ENCODE data around the gene ARL16. TPM values are rescaled to one million over a fixed set of nuclear protein-coding genes. Genes with fewer than 3 reads are reported as not detected.

Gene ARL16
- polyA plus RNA-seq, 1 experiment, result 44.7 TPM

- Histone ChIP-seq H3K27me3 (ENCODE audit: control insufficient read depth, insufficient read depth, low read length) (no peaks in the 10 kb centered on the region), H3K27ac (ENCODE audit: low read depth, low read length) (no peak overlapping the region), H3K4me3 (ENCODE audit: low read depth, low read length) (no peak overlapping the region), H3K9me3 (ENCODE audit: control insufficient read depth, insufficient read depth, low read length) (no peaks in the 10 kb centered on the region; the same call in 1 of the 2 replicates)
- no peak for TF ChIP-seq CTCF (IDR thresholded peaks at IDR 0.05; ENCODE audit: low read depth, low read length)
- DNase-seq (ENCODE audit: low read depth, low spot score), result no peak
- CTCF ChIA-PET, result no interaction called here
- POLR2A ChIA-PET, result no interaction called here
Measured at GRCh38 chr17:81707725-81708646, 24.4 kb upstream of the ARL16 start.

GRCh38 chr17:81706757-81707624 is 23.4 kb upstream of the ARL16 start:
- no peak for TF ChIP-seq CTCF (IDR thresholded peaks at IDR 0.05; ENCODE audit: low read depth, low read length)
- DNase-seq (ENCODE audit: low read depth, low spot score), result no peak
- CTCF ChIA-PET, result no interaction called here
- POLR2A ChIA-PET, result no interaction called here
- no peak overlapping the region for H3K4me3 ChIP-seq (ENCODE audit: low read depth, low read length)
- no peak overlapping the region for H3K27ac ChIP-seq (ENCODE audit: low read depth, low read length)
- H3K27me3 ChIP-seq (ENCODE audit: control insufficient read depth, insufficient read depth, low read length), result no peaks in the 10 kb centered on the region
- no peaks in the 10 kb centered on the region; the same call in 1 of the 2 replicates for H3K9me3 ChIP-seq (ENCODE audit: control insufficient read depth, insufficient read depth, low read length)

- DNase-seq (ENCODE audit: low read depth, low spot score), result no peak
- H3K9me3 ChIP-seq (ENCODE audit: control insufficient read depth, insufficient read depth, low read length), result no peaks in the 10 kb centered on the region; the same call in 1 of the 2 replicates
- H3K27me3 ChIP-seq (ENCODE audit: control insufficient read depth, insufficient read depth, low read length), result no peaks in the 10 kb centered on the region
- H3K27ac ChIP-seq (ENCODE audit: low read depth, low read length), result no peak overlapping the region
- H3K4me3 ChIP-seq (ENCODE audit: low read depth, low read length), result no peak overlapping the region
- TF ChIP-seq CTCF (IDR thresholded peaks at IDR 0.05; ENCODE audit: low read depth, low read length), result no peak
- ChIA-PET CTCF (no interaction called here), POLR2A (no interaction called here)
Measured at GRCh38 chr17:81706232-81706611, 22.6 kb upstream of the ARL16 start.

GRCh38 chr17:81705518-81706231 is 22.1 kb upstream of the ARL16 start:
- H3K4me3 ChIP-seq (ENCODE audit: low read depth, low read length), result no peak overlapping the region
- H3K27me3 ChIP-seq (ENCODE audit: control insufficient read depth, insufficient read depth, low read length), result no peaks in the 10 kb centered on the region
- ChIA-PET CTCF (no interaction called here), POLR2A (no interaction called here)
- no peak for TF ChIP-seq CTCF (IDR thresholded peaks at IDR 0.05; ENCODE audit: low read depth, low read length)
- no peak for DNase-seq (ENCODE audit: low read depth, low spot score)
- no peaks in the 10 kb centered on the region; the same call in 1 of the 2 replicates for H3K9me3 ChIP-seq (ENCODE audit: control insufficient read depth, insufficient read depth, low read length)
- H3K27ac ChIP-seq (ENCODE audit: low read depth, low read length), result no peak overlapping the region

Data from AG04450 (cell line).